ENCODE measurements around the gene TRIM50.

DNA sequence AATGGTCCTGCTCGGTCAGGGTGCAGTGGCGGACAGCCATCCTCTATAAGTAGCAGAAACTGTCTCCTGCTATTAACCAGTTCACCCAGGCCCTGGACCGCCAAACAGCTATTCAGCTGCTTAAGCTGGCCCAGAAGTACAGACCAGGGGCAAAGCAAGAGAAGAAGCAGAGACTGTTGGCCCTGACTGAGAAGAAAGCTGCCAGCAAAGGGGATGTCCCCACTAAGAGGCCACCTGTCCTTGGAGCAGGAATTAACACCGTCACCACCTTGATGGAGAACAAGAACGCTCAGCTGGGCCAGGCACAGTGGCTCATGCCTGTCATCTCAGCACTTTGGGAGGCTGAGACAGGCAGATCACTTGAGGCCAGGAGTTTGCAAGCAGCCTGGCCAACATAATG lies 13.6 kb downstream of the TRIM50 start:
- TF ChIP-seq ELF4 (IDR thresholded peaks at IDR 0.05) (no peak), FOXM1 (IDR thresholded peaks at IDR 0.05; ENCODE audit: borderline replicate concordance) (no peak), SP1 (IDR thresholded peaks at IDR 0.05) (no peak), ZNF384 (IDR thresholded peaks at IDR 0.05) (no peak), FOXA1 (IDR thresholded peaks at IDR 0.05) (no peak), ARNT (IDR thresholded peaks at IDR 0.05) (no peak), NFRKB (IDR thresholded peaks at IDR 0.05) (no peak)
